Stimulated activated CD8-positive, alpha-beta memory T cell treated with anti-CD3 and anti-CD28 coated beads, Interleukin-7, amount 100 ng/mL, for 4 hours (primary cell): Measurements from ENCODE around the gene EFCAB3.
"Not testable (repeated sequence)": the region's sequence is repeated elsewhere in the genome, so short reads cannot be mapped to it uniquely, and the experiment has no call there.

Experiments used
- DNase-seq, 2 donors: peaks; one replicate each; pipeline ENCODE4 v3.0.0-alpha.2; 2020; ENCODE audit warnings: low read depth in 2 of 2

The EFCAB3 gene

DNA sequence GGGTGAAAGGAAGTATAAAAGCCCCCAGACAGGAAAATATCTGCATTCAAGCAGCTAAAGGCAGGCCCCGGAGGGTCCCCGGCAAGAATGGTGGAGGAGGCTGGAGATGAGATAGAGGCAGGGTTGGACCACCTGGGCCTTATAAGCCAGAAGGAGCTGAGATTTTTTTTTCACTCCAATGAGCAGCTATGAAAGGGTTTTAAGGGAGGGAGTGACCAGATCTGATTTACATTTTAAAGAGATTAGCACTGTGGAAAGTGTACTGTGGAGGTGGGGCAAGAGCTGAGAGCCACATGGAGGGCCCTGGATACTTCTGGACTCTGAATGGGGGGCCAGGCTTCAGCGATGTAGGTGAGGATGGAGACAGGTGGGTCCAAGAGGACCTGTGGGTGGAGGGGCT lies 84.1 kb downstream of the EFCAB3 start:
- not testable (repeated sequence) for DNase-seq

DNA sequence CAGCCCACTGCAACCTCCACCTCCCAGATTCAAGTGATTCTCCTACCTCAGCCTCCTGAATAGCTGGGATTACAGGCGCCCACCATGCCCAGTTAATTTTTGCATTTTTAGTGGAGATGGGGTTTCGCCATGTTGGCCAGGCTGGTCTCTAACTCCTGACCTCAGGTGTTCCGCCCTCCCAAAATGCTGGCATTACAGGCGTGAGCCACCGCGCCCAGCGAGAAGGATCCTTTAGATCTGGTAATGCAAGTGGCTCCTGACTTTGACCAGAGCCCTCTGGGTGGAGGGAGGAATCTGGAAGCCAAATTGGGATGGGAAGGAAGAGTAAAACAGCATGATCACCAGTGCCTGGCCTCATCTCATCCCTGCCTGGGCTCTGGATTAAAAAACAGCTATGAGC lies 84.9 kb downstream of the EFCAB3 start:
- DNase-seq = not testable (repeated sequence)
